ENCODE measurements around the gene SARS1.
A peak's percentile ranks its signal among the peaks of the same experiment; 100 is the strongest.

The SARS1 gene

GRCh38 chr1:109228167-109228566 is 14.4 kb downstream of the SARS1 start:
- DNase-seq (ENCODE audit: low read depth): no peak

GRCh38 chr1:109229531-109230127 is 15.9 kb downstream of the SARS1 start:
- no peak for DNase-seq (ENCODE audit: low read depth)

- DNase-seq (ENCODE audit: low read depth): no peak
Measured at GRCh38 chr1:109231066-109231465, 17.3 kb downstream of the SARS1 start.

GRCh38 chr1:109235137-109235536 is 21.4 kb downstream of the SARS1 start:
- DNase-seq (ENCODE audit: low read depth): no peak

- DNase-seq (ENCODE audit: low read depth): no peak
Measured at GRCh38 chr1:109237512-109237911, 23.8 kb downstream of the SARS1 start.

- no peak for DNase-seq (ENCODE audit: low read depth)
Measured at GRCh38 chr1:109238382-109238781, 24.7 kb downstream of the SARS1 start.

- no peak for DNase-seq (ENCODE audit: low read depth)
Measured at GRCh38 chr1:109239047-109239408, 25.3 kb downstream of the SARS1 start.

- DNase-seq (ENCODE audit: low read depth): no peak
Measured at GRCh38 chr1:109239409-109240068, 25.8 kb downstream of the SARS1 start.

GRCh38 chr1:109240158-109241152 is 26.7 kb downstream of the SARS1 start:
- DNase-seq (ENCODE audit: low read depth): no peak

GRCh38 chr1:109241344-109241743 is 27.6 kb downstream of the SARS1 start:
- DNase-seq (ENCODE audit: low read depth): no peak

- DNase-seq (ENCODE audit: low read depth): no peak
Measured at GRCh38 chr1:109241841-109242345, 28.2 kb downstream of the SARS1 start.

GRCh38 chr1:109242387-109242786 is 28.7 kb downstream of the SARS1 start:
- DNase-seq (ENCODE audit: low read depth): no peak

GRCh38 chr1:109243221-109243620 is 29.5 kb downstream of the SARS1 start:
- DNase-seq (ENCODE audit: low read depth): no peak

- DNase-seq (ENCODE audit: low read depth): no peak
Measured at GRCh38 chr1:109243860-109244552, 30.3 kb downstream of the SARS1 start.

GRCh38 chr1:109246141-109246551 is 32.4 kb downstream of the SARS1 start:
- no peak for DNase-seq (ENCODE audit: low read depth)

- no peak for DNase-seq (ENCODE audit: low read depth)
Measured at GRCh38 chr1:109247401-109248365, 34.0 kb downstream of the SARS1 start.

GRCh38 chr1:109248444-109248796 is 34.7 kb downstream of the SARS1 start:
- DNase-seq (ENCODE audit: low read depth): no peak

- peak; percentile 10 for DNase-seq (ENCODE audit: low read depth)
Measured at GRCh38 chr1:109248797-109249629, 35.3 kb downstream of the SARS1 start, which contains the start of gene CELSR2. Gene CELSR2 (plus strand): TSS chr1:109249539. CDS start chr1:109250080, 541 bp downstream.

GRCh38 chr1:109249654-109250401 is 36.1 kb downstream of the SARS1 start:
- no peak for DNase-seq (ENCODE audit: low read depth)

Measured in stimulated activated CD8-positive, alpha-beta memory T cell treated with anti-CD3 and anti-CD28 coated beads, Interleukin-15, amount 100 ng/mL, for 1 hour (primary cell).